HG02852 (cell line): ENCODE measurements around the gene CLEC16A.

ENCODE experiments used
- ATAC-seq: cut with Tn5 transposase; IDR thresholded peaks from one replicate; pipeline ENCODE4 v1.9.1; 2021; ENCODE audit warnings: mild to moderate bottlenecking, moderate library complexity; ENCODE audit not compliant: unreplicated experiment

CLEC16A gene, protein sequence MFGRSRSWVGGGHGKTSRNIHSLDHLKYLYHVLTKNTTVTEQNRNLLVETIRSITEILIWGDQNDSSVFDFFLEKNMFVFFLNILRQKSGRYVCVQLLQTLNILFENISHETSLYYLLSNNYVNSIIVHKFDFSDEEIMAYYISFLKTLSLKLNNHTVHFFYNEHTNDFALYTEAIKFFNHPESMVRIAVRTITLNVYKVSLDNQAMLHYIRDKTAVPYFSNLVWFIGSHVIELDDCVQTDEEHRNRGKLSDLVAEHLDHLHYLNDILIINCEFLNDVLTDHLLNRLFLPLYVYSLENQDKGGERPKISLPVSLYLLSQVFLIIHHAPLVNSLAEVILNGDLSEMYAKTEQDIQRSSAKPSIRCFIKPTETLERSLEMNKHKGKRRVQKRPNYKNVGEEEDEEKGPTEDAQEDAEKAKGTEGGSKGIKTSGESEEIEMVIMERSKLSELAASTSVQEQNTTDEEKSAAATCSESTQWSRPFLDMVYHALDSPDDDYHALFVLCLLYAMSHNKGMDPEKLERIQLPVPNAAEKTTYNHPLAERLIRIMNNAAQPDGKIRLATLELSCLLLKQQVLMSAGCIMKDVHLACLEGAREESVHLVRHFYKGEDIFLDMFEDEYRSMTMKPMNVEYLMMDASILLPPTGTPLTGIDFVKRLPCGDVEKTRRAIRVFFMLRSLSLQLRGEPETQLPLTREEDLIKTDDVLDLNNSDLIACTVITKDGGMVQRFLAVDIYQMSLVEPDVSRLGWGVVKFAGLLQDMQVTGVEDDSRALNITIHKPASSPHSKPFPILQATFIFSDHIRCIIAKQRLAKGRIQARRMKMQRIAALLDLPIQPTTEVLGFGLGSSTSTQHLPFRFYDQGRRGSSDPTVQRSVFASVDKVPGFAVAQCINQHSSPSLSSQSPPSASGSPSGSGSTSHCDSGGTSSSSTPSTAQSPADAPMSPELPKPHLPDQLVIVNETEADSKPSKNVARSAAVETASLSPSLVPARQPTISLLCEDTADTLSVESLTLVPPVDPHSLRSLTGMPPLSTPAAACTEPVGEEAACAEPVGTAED

DNA sequence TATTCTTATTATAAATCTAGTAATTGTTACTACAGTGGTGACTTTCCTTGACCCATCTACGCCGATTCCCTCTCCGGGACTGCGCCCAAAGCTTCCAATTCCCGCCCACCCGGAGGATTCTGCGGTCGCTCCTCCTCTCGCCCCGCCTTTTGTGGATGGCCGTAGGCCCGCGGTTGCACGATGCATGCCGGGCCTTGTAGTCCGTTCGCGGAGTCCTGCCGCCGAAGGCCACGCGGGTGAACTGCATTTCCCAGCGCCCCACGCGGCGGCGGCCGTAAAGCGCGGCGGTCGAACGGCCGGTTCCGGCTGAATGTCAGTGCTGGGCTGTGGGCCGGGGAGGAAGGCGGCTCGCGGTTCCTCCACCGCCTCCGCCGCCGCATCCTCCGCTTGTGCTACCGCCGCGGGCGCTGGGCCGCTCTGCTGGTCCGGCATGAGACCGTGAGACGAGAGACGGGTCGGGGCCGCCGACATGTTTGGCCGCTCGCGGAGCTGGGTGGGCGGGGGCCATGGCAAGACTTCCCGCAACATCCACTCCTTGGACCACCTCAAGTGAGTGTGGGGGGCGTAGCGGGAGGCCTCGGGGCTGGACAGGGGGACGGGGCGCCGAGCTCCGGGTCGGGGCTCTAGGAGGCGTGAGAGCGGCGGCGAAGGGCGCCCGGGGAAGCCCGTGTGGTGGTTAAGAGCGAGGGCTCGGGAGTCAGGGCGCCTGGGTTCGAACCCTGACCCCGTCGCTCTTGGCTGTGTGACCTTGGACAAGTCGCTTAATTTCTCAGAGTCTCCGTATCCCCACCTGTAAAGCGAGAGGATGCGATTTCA is at the start of gene CLEC16A:
CLEC16A (plus strand) TSS at position 316 of the 816 bp plus-strand sequence; CDS start at position 470, 154 bp downstream.
- ATAC-seq = peak; percentile 64

DNA sequence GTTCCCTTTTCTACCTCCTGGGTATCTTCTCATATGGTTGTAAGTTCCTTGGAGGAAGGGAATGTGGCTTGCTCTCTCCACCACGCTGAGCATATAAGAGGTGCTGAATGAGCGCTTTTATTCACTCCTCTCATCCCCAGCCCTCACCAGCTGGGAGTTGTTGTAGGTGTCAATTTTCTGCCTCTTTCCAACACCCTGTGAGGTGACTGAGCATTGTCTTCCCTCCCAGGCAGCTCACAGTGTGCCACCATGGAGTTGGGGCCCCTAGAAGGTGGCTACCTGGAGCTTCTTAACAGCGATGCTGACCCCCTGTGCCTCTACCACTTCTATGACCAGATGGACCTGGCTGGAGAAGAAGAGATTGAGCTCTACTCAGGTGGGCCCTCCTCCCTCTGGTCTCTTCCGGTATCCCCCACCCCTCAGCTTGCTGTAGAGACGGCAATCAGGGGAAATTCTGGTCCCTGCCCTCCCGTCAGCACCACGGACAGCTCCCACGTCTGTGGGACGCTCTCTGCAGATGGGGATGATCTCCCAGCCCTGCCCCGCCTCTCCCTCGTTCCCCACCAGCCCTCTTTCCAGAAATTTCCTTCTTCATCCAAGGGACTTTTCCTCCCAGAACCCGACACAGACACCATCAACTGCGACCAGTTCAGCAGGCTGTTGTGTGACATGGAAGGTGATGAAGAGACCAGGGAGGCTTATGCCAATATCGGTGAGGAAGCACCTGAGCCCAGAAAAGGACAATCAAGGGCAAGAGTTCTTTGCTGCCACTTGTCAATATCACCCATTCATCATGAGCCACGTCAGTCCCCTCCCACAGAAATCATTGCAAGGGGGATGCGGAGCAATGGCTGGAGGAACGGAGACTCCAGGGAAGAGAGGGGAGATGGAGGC is 49.1 kb upstream of the CLEC16A start:
- no peak for ATAC-seq

DNA sequence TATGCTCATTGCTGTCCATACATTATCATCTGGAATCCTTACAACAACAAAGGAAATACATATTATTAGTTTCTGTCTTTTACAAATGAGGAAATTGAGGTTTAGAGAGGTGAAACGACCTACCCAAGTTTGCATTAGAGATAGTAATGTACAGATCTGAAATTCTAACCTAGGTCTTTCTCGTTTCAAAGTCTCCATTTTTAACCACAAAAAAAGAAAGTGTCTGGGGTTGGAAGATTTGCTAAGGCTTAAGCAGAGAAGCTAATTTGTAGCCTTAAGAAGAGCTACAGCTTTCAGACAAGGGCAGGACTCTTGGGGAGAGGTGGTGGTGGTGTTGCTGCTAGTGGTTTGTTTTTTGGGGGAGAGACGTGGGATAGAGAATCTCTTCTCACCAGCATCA is 48.2 kb upstream of the CLEC16A start:
- no peak for ATAC-seq

DNA sequence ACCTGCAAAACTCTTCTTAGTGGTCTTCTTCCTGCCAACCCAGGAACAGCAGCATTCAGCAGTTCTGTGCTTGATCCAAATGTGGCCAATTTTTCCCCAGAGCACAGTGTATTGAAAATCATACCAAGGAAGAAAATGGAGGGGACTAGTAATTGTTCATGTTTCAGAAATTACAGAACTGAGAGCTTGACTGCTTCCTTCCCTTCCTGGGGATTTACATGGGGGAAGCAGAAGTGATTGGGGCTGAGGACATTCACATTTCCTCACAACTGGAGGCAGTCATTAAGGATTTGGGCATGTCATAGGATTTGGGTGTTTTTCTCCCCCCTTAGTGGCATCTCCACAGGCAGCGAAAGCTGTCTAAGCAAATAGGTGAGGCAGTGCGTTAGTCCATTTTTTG is 47.6 kb upstream of the CLEC16A start:
- no peak for ATAC-seq

DNA sequence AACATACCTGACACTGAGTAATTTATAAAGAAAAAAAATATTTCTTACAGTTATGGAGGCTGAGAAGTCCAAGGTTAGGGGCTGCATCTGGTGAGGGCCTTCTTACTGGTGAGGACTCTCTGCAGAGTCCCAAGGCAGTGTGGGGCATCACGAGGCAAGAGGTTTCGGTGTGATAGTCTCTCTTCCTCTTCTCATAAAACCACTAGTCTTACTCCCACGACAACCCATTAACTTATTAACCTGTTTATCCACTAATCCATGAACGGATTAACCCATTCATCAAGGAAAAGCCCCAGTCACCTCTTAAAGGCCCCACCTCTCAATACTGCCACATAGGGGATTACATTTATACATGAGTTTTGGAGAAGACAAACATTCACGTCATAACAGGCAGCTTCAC is 47.2 kb upstream of the CLEC16A start:
- peak; percentile 53 for ATAC-seq

DNA sequence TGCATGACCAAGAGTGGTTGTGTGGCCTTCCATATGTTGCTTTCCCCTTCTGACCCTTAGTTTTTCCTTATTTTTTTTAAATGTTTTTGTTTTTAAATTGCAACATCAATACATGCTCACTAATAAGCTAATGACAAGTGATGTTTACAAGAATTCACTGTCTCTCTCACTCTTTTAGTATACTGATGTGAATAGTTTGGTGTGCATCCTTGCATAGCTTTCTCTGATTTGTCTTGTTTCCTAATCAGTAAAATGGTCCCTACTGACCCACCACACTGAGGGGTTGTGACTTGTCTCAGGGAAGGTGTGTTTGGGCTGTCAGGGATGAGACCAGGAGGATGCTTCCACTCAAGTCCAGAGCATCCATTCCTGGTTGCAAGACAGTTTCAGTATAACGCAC is 41.4 kb upstream of the CLEC16A start:
- ATAC-seq = no peak

DNA sequence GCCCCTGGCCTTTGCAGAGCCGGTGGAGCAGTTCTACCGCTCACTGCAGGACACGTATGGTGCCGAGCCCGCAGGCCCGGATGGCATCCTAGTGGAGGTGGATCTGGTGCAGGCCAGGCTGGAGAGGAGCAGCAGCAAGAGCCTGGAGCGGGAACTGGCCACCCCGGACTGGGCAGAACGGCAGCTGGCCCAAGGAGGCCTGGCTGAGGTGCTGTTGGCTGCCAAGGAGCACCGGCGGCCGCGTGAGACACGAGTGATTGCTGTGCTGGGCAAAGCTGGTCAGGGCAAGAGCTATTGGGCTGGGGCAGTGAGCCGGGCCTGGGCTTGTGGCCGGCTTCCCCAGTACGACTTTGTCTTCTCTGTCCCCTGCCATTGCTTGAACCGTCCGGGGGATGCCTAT is 37.9 kb upstream of the CLEC16A start:
- no peak for ATAC-seq

DNA sequence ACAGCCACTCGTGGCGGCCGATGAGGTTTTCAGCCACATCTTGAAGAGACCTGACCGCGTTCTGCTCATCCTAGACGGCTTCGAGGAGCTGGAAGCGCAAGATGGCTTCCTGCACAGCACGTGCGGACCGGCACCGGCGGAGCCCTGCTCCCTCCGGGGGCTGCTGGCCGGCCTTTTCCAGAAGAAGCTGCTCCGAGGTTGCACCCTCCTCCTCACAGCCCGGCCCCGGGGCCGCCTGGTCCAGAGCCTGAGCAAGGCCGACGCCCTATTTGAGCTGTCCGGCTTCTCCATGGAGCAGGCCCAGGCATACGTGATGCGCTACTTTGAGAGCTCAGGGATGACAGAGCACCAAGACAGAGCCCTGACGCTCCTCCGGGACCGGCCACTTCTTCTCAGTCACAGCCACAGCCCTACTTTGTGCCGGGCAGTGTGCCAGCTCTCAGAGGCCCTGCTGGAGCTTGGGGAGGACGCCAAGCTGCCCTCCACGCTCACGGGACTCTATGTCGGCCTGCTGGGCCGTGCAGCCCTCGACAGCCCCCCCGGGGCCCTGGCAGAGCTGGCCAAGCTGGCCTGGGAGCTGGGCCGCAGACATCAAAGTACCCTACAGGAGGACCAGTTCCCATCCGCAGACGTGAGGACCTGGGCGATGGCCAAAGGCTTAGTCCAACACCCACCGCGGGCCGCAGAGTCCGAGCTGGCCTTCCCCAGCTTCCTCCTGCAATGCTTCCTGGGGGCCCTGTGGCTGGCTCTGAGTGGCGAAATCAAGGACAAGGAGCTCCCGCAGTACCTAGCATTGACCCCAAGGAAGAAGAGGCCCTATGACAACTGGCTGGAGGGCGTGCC is 37.2 kb upstream of the CLEC16A start:
- no peak for ATAC-seq

DNA sequence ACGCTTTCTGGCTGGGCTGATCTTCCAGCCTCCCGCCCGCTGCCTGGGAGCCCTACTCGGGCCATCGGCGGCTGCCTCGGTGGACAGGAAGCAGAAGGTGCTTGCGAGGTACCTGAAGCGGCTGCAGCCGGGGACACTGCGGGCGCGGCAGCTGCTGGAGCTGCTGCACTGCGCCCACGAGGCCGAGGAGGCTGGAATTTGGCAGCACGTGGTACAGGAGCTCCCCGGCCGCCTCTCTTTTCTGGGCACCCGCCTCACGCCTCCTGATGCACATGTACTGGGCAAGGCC is 36.7 kb upstream of the CLEC16A start:
- ATAC-seq = no peak

DNA sequence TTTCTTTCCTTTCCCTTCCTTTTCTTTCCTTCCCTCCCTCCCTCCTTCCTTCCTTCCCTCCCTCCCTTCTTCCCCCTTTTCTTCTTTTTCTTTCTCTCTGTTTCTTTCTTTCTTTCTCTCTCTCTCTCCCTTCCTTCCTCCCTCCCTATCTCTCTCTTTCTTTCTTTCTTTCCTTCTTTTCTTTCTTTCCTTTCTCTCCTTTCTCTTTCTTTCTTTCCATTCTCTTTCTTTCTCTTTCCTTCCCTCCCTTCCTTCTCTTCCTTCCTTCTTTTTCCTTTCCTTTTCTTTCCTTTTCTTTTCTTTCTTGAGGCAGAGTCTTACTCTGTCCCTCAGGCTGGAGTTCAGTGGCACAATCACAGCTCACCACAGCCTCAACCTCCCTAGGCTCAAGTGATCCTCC is 33.1 kb upstream of the CLEC16A start:
- no peak for ATAC-seq

DNA sequence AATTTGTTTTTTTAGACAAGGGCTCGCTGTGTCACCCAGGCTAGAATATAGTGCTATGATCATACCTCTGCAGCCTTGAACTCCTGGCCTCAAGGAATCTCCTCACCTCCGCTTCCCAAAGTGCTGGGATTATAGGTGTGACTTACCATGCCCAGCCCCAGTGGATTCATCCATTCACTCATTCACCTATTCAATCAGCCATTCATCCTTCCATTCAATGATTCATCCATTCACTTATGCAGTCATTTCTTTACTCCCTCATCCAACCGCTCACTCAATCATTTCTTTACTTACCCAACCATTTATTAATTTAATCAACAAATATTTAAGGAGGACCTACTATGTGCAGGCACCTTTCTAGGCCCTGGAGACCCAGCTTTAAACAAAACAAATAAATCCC is 27.8 kb upstream of the CLEC16A start:
- no peak for ATAC-seq

DNA sequence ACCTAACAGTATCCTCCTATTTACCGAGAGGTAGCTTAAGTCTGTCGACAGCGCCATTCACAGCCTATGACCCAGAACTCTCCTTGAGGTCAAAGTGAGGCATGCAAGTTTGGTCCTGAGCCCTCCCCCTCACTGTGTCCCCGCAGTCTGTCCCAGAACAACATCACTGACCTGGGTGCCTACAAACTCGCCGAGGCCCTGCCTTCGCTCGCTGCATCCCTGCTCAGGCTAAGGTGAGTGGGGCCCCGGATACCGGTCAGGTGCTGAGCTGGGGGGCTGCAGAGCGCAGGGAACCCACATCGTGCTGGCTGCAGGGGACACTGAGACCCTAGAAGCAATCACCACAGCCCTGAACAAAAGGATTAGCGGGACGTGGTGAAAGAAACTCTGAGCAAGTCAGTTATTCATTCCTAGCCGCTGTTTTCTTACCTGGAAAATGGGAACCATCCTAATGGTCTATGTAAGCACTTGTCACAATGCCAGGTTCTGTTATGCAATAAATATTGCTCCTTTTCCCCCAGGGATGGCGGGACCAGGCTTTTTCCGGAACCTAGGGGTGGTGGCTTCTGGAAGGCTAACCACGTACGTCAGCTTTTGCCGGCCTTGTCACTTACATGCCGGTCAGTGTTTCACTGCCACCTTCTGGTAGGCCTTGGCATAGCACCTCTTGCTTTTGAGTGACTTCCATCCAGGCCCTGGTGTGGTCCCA is 25.9 kb upstream of the CLEC16A start:
- ATAC-seq = no peak

DNA sequence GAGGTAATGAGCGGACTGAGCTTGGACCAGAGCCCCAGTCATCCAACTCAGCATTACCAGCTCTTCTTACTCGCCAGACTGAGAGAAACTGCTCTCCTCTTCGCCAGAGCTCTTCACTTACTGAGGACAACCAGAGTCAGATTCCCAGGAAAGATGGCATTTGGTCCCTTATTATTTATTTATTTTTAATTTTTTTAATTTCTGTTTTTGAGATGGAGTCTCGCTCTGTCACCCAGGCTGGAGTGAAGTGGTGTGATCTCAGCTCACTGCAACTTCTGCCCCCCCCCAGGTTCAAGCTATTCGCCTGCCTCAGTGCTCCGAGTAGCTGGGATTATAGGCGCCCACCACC is 25.4 kb upstream of the CLEC16A start:
- no peak for ATAC-seq

DNA sequence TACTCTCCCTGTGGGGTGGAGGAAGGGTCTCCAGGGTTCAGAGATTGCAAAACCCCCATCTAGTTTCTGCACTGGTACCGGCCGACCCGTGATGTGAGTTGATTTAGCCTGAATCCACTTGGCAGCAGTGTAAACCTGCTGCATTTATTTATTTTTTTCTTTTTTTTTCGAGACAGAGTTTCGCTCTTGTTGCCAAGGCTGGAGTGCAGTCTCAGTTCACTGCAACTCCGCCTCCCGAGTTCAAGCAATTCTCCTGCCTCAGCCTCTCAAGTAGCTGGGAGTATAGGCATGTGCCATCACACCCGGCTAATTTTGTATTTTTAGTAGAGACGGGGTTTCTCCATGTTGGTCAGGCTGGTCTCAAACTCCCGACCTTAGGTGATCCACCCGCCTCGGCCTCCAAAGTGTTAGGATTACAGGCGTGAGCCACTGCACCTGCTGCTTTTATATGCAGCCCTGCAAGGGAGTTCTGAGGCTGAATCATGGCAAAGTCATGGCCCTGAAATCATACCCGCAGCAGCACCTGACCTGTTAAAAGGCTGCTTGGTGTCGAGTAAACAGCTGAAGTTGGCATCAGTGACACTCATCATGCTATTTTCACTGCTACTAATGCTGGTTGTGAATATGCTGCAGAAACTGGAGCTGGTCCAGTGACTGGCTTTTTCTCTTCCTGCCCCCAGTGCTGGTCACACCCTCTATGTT is 23.5 kb upstream of the CLEC16A start:
- no peak for ATAC-seq

DNA sequence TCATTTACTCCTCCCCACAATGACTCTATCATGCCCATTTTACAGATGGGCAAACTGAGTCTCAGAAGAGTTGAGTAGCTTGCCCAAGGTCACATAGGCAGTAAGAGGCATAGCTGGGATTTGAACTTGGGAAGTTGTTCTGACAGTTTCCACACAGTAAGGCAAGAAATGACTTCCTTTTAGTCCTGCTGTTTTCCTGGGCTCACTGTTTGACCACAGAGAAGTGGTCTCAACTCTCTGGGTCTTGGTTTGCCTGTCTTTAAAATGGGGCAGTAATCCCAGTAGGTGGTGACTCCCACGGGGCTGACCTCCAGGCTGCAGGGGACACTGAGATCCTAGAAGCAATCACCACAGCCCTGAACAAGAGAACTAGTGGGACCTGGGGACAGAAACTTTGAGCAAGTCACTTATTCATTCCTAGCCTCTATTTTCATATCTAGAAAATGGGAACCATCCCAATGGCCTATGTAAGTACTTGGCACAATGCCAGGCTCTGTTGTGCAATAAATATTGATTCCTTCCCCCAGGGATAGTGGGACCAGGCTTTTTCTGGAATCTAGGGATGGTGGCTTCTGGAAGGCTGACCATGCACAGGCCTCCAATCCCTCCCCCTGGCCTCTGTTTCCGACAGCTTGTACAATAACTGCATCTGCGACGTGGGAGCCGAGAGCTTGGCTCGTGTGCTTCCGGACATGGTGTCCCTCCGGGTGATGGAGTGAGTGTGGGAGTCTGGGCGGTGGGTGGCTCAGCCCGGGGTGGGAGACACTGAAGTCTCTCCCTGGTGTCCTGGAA is 22.6 kb upstream of the CLEC16A start:
- no peak for ATAC-seq

DNA sequence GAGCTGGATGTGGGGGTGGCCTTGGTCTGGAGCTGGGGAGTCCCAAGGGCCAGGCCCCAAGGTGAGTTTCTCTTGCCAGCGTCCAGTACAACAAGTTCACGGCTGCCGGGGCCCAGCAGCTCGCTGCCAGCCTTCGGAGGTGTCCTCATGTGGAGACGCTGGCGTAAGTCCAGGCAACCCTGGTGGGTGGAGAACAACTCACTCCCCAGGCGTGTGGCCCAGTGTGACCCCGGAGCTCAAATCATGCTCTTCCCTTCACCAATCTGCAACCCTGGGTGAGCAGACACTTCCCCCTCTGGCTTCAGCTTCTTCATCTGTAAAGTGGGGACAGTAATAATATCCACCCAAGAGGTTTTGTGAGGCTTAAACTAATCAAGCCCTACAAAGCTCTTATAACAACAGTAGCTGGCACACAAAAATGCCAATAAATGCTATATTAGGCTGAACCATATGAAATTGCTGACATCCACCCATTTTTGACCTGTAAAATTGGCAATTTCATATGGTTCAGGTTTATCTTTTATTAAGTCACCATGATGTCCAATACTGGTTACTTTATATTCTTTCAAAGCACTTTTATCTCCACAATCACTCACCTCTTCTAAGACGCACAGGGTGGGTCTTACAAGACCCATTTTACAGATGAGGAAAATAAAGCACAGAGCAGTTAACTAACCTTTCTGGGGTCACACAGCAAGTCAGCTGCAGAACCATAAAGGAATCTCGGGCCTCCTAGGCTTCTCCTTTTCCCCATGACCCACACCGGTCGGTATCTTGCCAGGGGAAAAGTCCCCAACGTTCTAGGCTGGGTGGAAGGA is 21.8 kb upstream of the CLEC16A start:
- no peak for ATAC-seq
